WERI-Rb-1 (cell line): ENCODE measurements around the gene ALDH1A1.

Experiments
- DNase-seq: peaks from one replicate; pipeline ENCODE4 v3.0.0-alpha.2; 2020
- H3K27ac ChIP-seq: fragments of 250-450 bp; sonication (Bioruptor Pico); 2 replicates; pipeline ENCODE4 v1.5.1; 2020; ENCODE audit warnings: mild to moderate bottlenecking, moderate library complexity
- H3K27me3 ChIP-seq: fragments of 250-450 bp; sonication (Bioruptor Pico); 2 replicates; pipeline ENCODE4 v1.5.1; 2021; ENCODE audit warnings: mild to moderate bottlenecking, low read depth, moderate library complexity; ENCODE audit not compliant: insufficient read depth, severe bottlenecking
- H3K36me3 ChIP-seq: fragments of 250-450 bp; sonication (Bioruptor Pico); 2 replicates; pipeline ENCODE4 v1.5.1; 2020; ENCODE audit warnings: mild to moderate bottlenecking, moderate library complexity
- H3K4me3 ChIP-seq: 2 replicates; pipeline ENCODE4 v1.5.1; 2011; ENCODE audit warnings: low read depth, mild to moderate bottlenecking, control low read depth, low read length
- H3K9me3 ChIP-seq: fragments of 250-450 bp; sonication (Bioruptor Pico); 2 replicates; pipeline ENCODE4 v1.5.1; 2021; ENCODE audit warnings: mild to moderate bottlenecking, moderate library complexity; ENCODE audit not compliant: severe bottlenecking
- TF ChIP-seq, protein P1 (sequence below): IDR thresholded peaks from 2 replicates; pipeline ENCODE4 v1.5.1; 2011; ENCODE audit warnings: low read depth, mild to moderate bottlenecking, control low read depth, inconsistent platforms, low read length

Gene ALDH1A1

DNA sequence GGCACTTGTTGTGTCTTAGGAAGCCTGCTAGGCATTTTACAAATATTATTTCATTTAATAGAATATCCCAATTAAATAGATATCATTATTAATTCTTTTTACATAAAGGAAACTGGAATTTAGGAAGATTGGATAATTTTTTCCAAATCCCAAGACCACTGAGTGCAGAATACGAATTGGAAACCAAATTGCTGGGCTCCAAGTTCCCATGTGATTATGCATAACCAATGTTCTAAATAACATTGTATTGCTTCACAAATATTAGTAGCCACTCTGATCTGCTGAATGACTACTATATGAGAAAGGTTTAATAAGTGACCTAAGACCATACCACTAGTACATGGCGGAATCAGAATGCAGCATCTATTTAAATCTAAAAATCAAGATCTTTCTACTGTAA, 57.7 kb downstream of the ALDH1A1 start:
- TF ChIP-seq, protein P1, sequence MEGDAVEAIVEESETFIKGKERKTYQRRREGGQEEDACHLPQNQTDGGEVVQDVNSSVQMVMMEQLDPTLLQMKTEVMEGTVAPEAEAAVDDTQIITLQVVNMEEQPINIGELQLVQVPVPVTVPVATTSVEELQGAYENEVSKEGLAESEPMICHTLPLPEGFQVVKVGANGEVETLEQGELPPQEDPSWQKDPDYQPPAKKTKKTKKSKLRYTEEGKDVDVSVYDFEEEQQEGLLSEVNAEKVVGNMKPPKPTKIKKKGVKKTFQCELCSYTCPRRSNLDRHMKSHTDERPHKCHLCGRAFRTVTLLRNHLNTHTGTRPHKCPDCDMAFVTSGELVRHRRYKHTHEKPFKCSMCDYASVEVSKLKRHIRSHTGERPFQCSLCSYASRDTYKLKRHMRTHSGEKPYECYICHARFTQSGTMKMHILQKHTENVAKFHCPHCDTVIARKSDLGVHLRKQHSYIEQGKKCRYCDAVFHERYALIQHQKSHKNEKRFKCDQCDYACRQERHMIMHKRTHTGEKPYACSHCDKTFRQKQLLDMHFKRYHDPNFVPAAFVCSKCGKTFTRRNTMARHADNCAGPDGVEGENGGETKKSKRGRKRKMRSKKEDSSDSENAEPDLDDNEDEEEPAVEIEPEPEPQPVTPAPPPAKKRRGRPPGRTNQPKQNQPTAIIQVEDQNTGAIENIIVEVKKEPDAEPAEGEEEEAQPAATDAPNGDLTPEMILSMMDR = no peak
- no peak overlapping the region for H3K4me3 ChIP-seq
- no peak for DNase-seq
- no peaks in the 10 kb centered on the region for H3K9me3 ChIP-seq
- H3K27ac ChIP-seq = no peak overlapping the region
- H3K36me3 ChIP-seq = no peaks in the 10 kb centered on the region
- no peaks in the 10 kb centered on the region for H3K27me3 ChIP-seq

DNA sequence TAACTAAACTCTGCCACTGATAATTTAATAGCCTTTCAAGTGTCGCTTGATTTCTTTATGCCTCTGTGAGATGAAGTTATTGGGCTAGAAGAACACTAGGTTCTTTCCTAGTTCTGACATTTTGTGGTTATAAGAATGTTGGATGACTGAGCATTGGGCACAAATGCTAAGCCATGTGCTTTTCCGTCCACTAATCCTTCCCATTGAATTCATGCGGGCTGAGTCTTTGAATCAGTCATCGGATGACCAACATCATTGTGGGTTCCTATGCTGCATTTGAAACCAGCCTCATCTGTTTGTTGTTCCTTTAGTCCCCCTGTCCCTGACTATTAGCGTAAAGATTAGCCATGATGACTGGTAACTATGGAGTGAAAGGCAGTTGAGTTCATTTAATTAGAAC, 58.5 kb downstream of the ALDH1A1 start:
- no peak for DNase-seq
- Histone ChIP-seq H3K36me3 (no peaks in the 10 kb centered on the region), H3K9me3 (no peaks in the 10 kb centered on the region), H3K27me3 (no peaks in the 10 kb centered on the region), H3K4me3 (no peak overlapping the region), H3K27ac (no peak overlapping the region)
- TF ChIP-seq, protein P1 = no peak

DNA sequence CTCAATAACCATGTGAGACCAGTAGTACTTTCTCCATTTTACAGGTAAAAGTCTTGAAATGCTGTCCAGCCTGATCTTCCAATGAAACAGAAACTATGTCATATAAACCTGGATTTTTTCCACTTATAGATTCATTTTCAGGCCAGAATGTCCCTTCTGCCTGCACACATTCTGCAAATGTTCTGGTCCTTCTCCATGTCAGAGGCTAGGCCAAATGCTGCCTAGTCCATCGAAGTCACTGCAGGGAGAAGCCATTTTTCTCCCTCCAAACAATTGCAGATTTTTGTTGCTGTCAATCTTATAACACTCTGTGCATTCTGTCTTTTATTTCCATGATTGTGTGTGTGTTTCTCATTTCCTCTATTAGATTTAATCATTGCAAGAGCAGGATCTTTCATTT, 59.4 kb downstream of the ALDH1A1 start:
- Histone ChIP-seq H3K36me3 (no peaks in the 10 kb centered on the region), H3K9me3 (no peaks in the 10 kb centered on the region), H3K4me3 (no peak overlapping the region), H3K27me3 (no peaks in the 10 kb centered on the region), H3K27ac (no peak overlapping the region)
- DNase-seq = no peak
- TF ChIP-seq, protein P1 = no peak

DNA sequence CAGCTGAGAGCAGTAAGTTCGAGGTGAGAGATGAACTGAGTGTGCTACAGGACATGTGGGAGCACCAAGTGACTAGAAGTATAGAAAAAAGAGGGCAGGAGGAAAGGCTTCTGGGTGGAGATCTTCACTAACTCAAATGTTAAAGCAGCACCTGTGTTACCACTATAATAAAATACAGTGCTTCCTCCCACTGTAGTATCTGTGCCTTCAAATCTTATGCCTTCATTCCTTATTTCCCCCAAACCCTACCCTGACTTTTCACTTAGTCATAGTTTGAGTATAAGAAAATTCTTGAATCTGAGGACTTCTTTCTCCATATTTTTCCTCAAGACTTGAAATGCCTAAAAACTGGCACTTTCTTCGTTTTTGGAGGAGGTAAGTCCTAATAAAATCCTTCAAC, 61.8 kb downstream of the ALDH1A1 start:
- Histone ChIP-seq H3K27me3 (no peaks in the 10 kb centered on the region), H3K36me3 (no peaks in the 10 kb centered on the region), H3K9me3 (no peaks in the 10 kb centered on the region), H3K4me3 (no peak overlapping the region), H3K27ac (no peak overlapping the region)
- DNase-seq = no peak
- TF ChIP-seq, protein P1 = no peak

DNA sequence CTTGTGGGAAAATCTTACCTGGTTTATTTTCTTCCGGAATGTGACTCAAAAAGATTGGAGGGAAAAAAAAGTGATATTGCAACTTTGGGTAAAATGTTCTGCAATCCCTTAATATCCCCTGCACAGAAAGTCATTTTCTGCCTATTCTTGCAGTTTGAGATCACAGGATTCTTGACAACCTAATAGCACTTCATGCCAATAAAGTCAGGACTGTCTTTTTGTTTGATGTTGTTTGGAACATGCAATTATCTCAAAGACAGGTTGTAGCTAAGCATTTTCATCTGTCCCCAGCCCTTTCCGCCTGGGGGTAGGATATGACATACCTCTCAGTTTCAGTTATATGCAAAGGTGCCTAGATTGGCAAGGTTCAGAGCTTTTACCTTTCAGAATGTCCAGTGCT, 63.9 kb downstream of the ALDH1A1 start:
- DNase-seq = no peak
- Histone ChIP-seq H3K27me3 (no peaks in the 10 kb centered on the region), H3K4me3 (no peak overlapping the region), H3K9me3 (no peaks in the 10 kb centered on the region), H3K27ac (no peak overlapping the region), H3K36me3 (no peaks in the 10 kb centered on the region)
- TF ChIP-seq, protein P1 = no peak

DNA sequence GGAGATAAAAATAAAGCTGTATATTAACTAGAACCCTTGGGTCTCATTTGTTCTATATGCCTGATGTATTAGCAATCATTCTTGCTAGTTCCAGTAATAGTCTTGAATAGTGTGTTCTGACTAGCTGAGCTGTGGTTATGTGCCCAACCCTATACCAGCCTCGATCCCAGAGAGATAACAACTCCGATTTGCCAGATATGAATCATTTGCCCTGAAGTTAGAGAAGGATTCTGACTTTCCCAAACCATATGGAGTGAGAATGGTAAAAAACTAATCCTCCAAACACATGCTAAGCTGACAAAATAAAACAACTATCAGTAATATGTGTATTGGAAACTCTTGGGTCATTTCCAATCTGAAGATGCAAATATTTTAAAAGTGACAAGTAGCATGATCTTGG, 64.8 kb downstream of the ALDH1A1 start:
- TF ChIP-seq, protein P1 = no peak
- Histone ChIP-seq H3K27ac (no peak overlapping the region), H3K27me3 (no peaks in the 10 kb centered on the region), H3K9me3 (no peaks in the 10 kb centered on the region), H3K4me3 (no peak overlapping the region), H3K36me3 (no peaks in the 10 kb centered on the region)
- no peak for DNase-seq
